ENCODE data around the gene HRC. TPM values are rescaled to one million over a fixed set of nuclear protein-coding genes. Genes with fewer than 3 reads are reported as not detected.

Gene HRC
- total RNA-seq, 2 experiments from 2014 or later, result not detected

GRCh38 chr19:49142866-49143335 lies 12.3 kb downstream of the HRC start:
- Mint-ChIP-seq H3K4me3 (peak overlapping the region; percentile 62), H3K27me3 (peaks cover 22% of the 10 kb centered on the region), H3K27ac (no peak overlapping the region)

DNA sequence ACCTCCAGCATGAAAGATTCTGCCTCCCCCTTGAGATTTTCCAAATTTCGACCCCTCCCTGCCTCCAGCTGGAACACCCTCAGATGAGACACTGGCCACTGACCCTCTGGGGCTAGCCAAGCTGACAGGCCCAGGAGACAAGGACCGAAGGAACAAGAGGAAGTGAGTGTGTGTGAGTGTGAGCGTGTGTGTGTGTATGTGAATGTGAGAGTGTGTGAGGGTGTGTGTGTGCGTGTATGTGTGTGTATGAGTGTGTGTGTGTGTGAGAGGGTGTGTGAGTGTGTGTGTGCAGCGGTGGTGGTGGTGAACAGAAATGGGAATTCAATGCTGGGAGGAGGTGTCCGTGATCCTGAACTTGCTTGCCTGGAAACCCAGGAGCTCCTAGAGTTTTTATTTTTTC lies 13.8 kb downstream of the HRC start:
- POLR2A ChIA-PET, result interaction anchor here (0.6 kb wide), 1 partner anchor 692 kb away, joined by 5 read pairs; no protein-coding TSS in a partner anchor
- H3K36me3 Mint-ChIP-seq (ENCODE audit: low read depth), result no peaks in the 10 kb centered on the region
- H3K27ac Mint-ChIP-seq, result no peak overlapping the region
- H3K27me3 Mint-ChIP-seq, result peaks cover 10% of the 10 kb centered on the region
- peaks cover 24% of the 10 kb centered on the region for H3K4me1 Mint-ChIP-seq
- no peak for DNase-seq
- no peaks in the 10 kb centered on the region for H3K9me3 Mint-ChIP-seq
- CTCF ChIA-PET, result no interaction called here
- H3K4me3 Mint-ChIP-seq, result no peak overlapping the region

More at GRCh38 chr19:49142866-49143335, 12.3 kb downstream of the HRC start:
- ChIA-PET CTCF (interaction anchor here (0.6 to 1.3 kb wide), 4 partner anchors 29 to 403 kb away, joined by 3 to 5 read pairs (median 4); partner anchors contain the start of gene LIN7B), POLR2A (interaction anchor here (0.6 kb wide), 1 partner anchor 78 kb away, joined by 4 read pairs; the partner anchor contains the start of gene NTF4)
- peak; percentile 66 for DNase-seq
- no peaks in the 10 kb centered on the region for H3K9me3 Mint-ChIP-seq
- peaks cover 24% of the 10 kb centered on the region for H3K4me1 Mint-ChIP-seq
- no peaks in the 10 kb centered on the region for H3K36me3 Mint-ChIP-seq (ENCODE audit: low read depth)

DNA sequence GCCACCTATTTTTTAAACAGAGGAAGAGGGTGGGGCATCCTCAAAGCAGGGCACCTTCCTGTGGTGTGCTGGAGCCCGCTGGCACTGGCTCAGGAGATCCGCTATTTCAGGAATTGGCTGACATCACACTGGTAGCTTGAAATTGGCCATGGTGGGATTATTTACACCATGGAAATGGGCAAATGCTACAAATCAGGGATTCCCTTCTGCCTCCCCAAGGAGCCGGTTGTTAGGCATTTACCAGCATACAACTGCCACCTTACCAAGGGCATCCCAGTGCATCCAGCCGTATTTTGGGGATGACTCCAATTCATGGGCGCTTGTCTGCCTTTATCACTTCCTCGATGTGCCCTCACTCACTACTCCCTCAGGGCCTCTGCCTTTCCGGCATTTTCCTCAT lies 14.2 kb downstream of the HRC start:
- ChIA-PET POLR2A (interaction anchor here (0.6 kb wide), 1 partner anchor 692 kb away, joined by 5 read pairs; no protein-coding TSS in a partner anchor), CTCF (interaction anchor here (1.7 kb wide), 1 partner anchor 43 kb away, joined by 6 read pairs; no protein-coding TSS in a partner anchor)
- H3K27me3 Mint-ChIP-seq, result peaks cover 8% of the 10 kb centered on the region
- H3K9me3 Mint-ChIP-seq, result no peaks in the 10 kb centered on the region
- no peak overlapping the region for H3K27ac Mint-ChIP-seq
- no peaks in the 10 kb centered on the region for H3K36me3 Mint-ChIP-seq (ENCODE audit: low read depth)
- H3K4me3 Mint-ChIP-seq, result no peak overlapping the region
- DNase-seq, result no peak
- peaks cover 20% of the 10 kb centered on the region for H3K4me1 Mint-ChIP-seq

DNA sequence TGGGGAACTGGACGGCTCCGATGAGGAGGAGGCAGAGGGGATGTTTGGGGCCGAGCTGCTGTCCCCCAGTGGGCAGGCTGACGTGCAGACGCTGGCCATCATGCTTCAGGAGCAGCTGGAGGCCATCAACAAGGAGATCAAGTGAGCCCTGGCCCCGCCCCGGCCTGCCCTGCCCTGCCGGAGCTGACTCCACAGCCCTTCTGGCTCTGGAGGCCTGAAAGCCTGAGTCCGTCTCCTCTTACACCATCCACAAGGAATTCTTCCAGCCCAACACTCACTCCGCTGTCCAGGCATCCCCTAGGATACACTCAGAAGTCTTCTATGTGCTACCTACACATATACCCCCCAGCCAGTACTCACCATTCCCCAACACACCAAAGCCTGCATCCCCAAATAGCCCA lies 18.4 kb downstream of the HRC start:
- CTCF ChIA-PET, result interaction anchor here (1.0 to 2.2 kb wide), 3 partner anchors 9 to 22 kb away, joined by 3 to 7 read pairs (median 5); partner anchors contain the start of gene LIN7B
- Mint-ChIP-seq H3K9me3 (no peaks in the 10 kb centered on the region), H3K36me3 (ENCODE audit: low read depth) (peaks cover 1% of the 10 kb centered on the region), H3K27me3 (peaks cover 1% of the 10 kb centered on the region), H3K4me3 (no peak overlapping the region), H3K4me1 (peaks cover 18% of the 10 kb centered on the region), H3K27ac (no peak overlapping the region)
- POLR2A ChIA-PET, result no interaction called here
- no peak for DNase-seq

GRCh38 chr19:49135686-49136085 lies 19.5 kb downstream of the HRC start:
- DNase-seq, result no peak
- H3K36me3 Mint-ChIP-seq (ENCODE audit: low read depth), result peaks cover 1% of the 10 kb centered on the region
- no peaks in the 10 kb centered on the region for H3K9me3 Mint-ChIP-seq
- POLR2A ChIA-PET, result interaction anchor here (0.5 kb wide), 1 partner anchor 630 kb away, joined by 4 read pairs; no protein-coding TSS in a partner anchor
- peaks cover 14% of the 10 kb centered on the region for H3K4me1 Mint-ChIP-seq
- CTCF ChIA-PET, result interaction anchor here (1.1 to 2.2 kb wide), 5 partner anchors 11 to 63 kb away, joined by 3 to 7 read pairs (median 6); partner anchors contain the start of gene LIN7B
- H3K27me3 Mint-ChIP-seq, result peaks cover 1% of the 10 kb centered on the region
- no peak overlapping the region for H3K27ac Mint-ChIP-seq
- no peak overlapping the region for H3K4me3 Mint-ChIP-seq

GRCh38 chr19:49133621-49134454 lies 21.4 kb downstream of the HRC start:
- Mint-ChIP-seq H3K9me3 (no peaks in the 10 kb centered on the region), H3K27me3 (peaks cover 1% of the 10 kb centered on the region), H3K36me3 (ENCODE audit: low read depth) (peaks cover 1% of the 10 kb centered on the region), H3K4me3 (peak overlapping the region; percentile 58), H3K4me1 (peaks cover 16% of the 10 kb centered on the region), H3K27ac (no peak overlapping the region)
- ChIA-PET POLR2A (no interaction called here), CTCF (interaction anchor here (0.9 to 1.8 kb wide), 4 partner anchors 19 to 116 kb away, joined by 3 to 9 read pairs (median 4); partner anchors contain the start of gene LIN7B)
- peak; percentile 49 for DNase-seq

- peak; percentile 46 for DNase-seq
- no peaks in the 10 kb centered on the region for H3K9me3 Mint-ChIP-seq
- CTCF ChIA-PET, result interaction anchor here (1.4 to 1.8 kb wide), 3 partner anchors 19 to 35 kb away, joined by 3 to 9 read pairs (median 6); partner anchors contain the start of gene LIN7B
- POLR2A ChIA-PET, result no interaction called here
- peaks cover 1% of the 10 kb centered on the region for H3K27me3 Mint-ChIP-seq
- H3K4me3 Mint-ChIP-seq, result peak overlapping the region; percentile 58
- H3K36me3 Mint-ChIP-seq (ENCODE audit: low read depth), result peaks cover 1% of the 10 kb centered on the region
- H3K4me1 Mint-ChIP-seq, result peaks cover 22% of the 10 kb centered on the region
- no peak overlapping the region for H3K27ac Mint-ChIP-seq
Observed at GRCh38 chr19:49132974-49133609, 22.1 kb downstream of the HRC start.

DNA sequence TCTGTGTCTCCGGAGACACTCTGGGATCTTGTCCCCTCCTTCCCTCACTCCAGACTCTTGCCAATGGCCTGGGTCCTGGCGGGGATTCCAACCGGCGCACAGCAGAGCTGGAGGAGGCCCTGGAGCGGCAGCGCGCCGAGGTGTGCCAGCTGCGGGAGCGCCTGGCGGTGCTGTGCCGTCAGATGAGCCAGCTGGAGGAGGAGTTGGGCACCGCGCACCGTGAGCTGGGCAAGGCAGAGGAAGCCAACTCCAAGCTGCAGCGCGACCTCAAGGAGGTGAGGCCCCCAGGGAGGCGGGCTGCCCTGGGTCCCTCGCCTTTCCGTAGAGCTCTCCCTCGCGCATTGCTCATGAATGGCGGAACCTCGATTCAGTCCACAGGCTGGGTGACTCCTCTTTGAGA lies 24.9 kb downstream of the HRC start:
- DNase-seq, result no peak
- H3K4me3 Mint-ChIP-seq, result no peak overlapping the region
- no peak overlapping the region for H3K27ac Mint-ChIP-seq
- POLR2A ChIA-PET, result no interaction called here
- no peaks in the 10 kb centered on the region for H3K9me3 Mint-ChIP-seq
- H3K36me3 Mint-ChIP-seq (ENCODE audit: low read depth), result peaks cover 1% of the 10 kb centered on the region
- peaks cover 27% of the 10 kb centered on the region for H3K4me1 Mint-ChIP-seq
- H3K27me3 Mint-ChIP-seq, result peaks cover 1% of the 10 kb centered on the region
- CTCF ChIA-PET, result interaction anchor here (1.0 to 3.2 kb wide), 5 partner anchors 8 to 33 kb away, joined by 3 to 15 read pairs (median 4); partner anchors contain the start of gene LIN7B

GRCh38 chr19:49129238-49129583 lies 26.0 kb downstream of the HRC start:
- no peaks in the 10 kb centered on the region for H3K27me3 Mint-ChIP-seq
- ChIA-PET CTCF (interaction anchor here (1.9 to 3.2 kb wide), 3 partner anchors 11 to 18 kb away, joined by 7 to 15 read pairs (median 11); partner anchors contain the start of gene LIN7B), POLR2A (no interaction called here)
- H3K36me3 Mint-ChIP-seq (ENCODE audit: low read depth), result no peaks in the 10 kb centered on the region
- H3K4me3 Mint-ChIP-seq, result no peak overlapping the region
- DNase-seq, result no peak
- H3K4me1 Mint-ChIP-seq, result peaks cover 25% of the 10 kb centered on the region
- H3K27ac Mint-ChIP-seq, result no peak overlapping the region
- no peaks in the 10 kb centered on the region for H3K9me3 Mint-ChIP-seq

DNA sequence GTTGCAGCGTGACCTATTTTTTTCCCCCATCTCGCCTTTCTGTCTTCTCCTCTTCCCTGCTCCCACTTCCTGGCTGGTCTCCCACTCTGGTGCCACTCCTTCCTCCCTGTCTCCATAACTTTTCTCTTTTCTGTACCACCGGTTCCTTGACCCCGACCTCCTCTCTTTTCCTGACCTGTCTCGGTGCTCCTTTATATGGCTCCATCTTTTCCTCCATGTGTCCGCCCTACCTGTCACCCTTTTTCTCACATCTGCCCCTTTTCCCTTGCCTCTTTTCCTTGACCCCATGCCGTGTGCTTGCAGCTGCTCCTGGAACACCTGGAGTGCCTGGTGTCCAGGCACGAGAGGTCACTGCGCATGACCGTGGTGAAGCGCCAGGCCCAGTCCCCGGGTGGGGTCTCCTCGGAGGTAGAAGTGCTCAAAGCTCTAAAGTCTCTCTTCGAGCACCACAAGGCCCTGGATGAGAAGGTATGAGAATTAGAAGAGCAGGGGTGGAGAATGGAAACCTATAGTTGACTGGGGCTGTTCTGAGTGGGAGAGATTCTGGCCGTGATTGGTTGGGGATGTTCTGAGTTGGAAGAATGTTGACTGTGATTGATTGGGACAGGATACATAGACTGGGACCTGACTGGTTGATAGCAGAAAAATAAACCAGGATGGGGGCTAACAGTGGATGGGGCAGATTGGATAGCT lies 26.5 kb downstream of the HRC start:
- Mint-ChIP-seq H3K9me3 (no peaks in the 10 kb centered on the region), H3K4me3 (peak overlapping the region; percentile 81), H3K36me3 (ENCODE audit: low read depth) (no peaks in the 10 kb centered on the region), H3K27ac (peak overlapping the region; percentile 33), H3K27me3 (peaks cover 1% of the 10 kb centered on the region), H3K4me1 (peaks cover 23% of the 10 kb centered on the region)
- CTCF ChIA-PET, result interaction anchor here (0.7 to 3.2 kb wide), 6 partner anchors 11 to 135 kb away, joined by 3 to 24 read pairs (median 11); partner anchors contain the start of genes LIN7B and RUVBL2
- POLR2A ChIA-PET, result no interaction called here
- DNase-seq, result no peak

- H3K9me3 Mint-ChIP-seq, result no peaks in the 10 kb centered on the region
- H3K36me3 Mint-ChIP-seq (ENCODE audit: low read depth), result no peaks in the 10 kb centered on the region
- H3K27ac Mint-ChIP-seq, result peak overlapping the region; percentile 91
- H3K27me3 Mint-ChIP-seq, result peaks cover 4% of the 10 kb centered on the region
- ChIA-PET CTCF (interaction anchor here (0.7 to 3.2 kb wide), 7 partner anchors 9 to 157 kb away, joined by 3 to 24 read pairs (median 7); partner anchors contain the start of genes LIN7B and RUVBL2), POLR2A (interaction anchor here (0.5 kb wide), 1 partner anchor 14 kb away, joined by 3 read pairs; no protein-coding TSS in a partner anchor)
- H3K4me3 Mint-ChIP-seq, result peak overlapping the region; percentile 81
- H3K4me1 Mint-ChIP-seq, result peaks cover 17% of the 10 kb centered on the region
- peak; percentile 95 for DNase-seq
Observed at GRCh38 chr19:49127674-49128544, 27.3 kb downstream of the HRC start.
